ENCODE results near the gene PCGF5.

DNA sequence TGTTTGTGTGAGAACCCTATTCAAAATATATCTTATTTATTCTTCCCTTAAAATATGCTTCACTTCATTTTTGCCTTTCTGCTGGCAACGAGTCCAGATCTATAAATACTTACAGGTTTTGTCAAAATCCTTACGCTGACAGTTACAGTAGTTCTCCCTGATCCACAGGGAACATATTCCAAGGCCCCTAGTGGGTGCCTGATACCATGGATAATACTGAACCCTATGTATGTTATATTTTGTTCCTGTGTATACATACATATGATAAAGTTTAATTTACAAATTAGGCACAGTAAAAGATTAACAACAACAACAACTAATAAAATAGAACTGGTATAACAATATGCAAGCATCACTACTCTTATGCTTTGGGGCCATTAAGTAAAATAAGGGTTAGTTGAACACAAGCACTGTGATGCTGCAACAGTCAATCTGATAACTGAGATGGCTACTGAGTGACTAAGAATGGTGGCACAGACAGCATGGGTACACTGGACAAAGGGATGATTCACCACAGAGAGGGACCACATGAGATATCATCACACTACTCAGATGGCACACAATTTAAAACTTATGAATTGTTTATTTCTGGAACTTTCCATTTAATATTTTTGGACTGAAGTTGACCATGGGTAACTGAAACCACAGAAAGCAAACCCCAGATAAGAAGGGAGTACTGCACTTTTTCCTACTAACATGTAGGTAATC, 29.4 kb upstream of the PCGF5 start:
- TF ChIP-seq POLR2AphosphoS5 (IDR thresholded peaks at IDR 0.05): no peak
- TF ChIP-seq, protein P1, sequence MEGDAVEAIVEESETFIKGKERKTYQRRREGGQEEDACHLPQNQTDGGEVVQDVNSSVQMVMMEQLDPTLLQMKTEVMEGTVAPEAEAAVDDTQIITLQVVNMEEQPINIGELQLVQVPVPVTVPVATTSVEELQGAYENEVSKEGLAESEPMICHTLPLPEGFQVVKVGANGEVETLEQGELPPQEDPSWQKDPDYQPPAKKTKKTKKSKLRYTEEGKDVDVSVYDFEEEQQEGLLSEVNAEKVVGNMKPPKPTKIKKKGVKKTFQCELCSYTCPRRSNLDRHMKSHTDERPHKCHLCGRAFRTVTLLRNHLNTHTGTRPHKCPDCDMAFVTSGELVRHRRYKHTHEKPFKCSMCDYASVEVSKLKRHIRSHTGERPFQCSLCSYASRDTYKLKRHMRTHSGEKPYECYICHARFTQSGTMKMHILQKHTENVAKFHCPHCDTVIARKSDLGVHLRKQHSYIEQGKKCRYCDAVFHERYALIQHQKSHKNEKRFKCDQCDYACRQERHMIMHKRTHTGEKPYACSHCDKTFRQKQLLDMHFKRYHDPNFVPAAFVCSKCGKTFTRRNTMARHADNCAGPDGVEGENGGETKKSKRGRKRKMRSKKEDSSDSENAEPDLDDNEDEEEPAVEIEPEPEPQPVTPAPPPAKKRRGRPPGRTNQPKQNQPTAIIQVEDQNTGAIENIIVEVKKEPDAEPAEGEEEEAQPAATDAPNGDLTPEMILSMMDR (IDR thresholded peaks at IDR 0.05): no peak
